NCI-H446 (cell line): ENCODE results near the gene FGF4.
"Not testable (repeated sequence)": the region's sequence is repeated elsewhere in the genome, so short reads cannot be mapped to it uniquely, and the experiment has no call there.

Experiments
- DNase-seq, 2 experiments: peaks; one replicate each; lab custom pipeline; 2025; lab: John Stamatoyannopoulos, UW

The FGF4 gene

GRCh38 chr11:69773626-69774353 is 1.4 kb downstream of the FGF4 start:
- no peak for DNase-seq

GRCh38 chr11:69771466-69771865 is 3.7 kb downstream of the FGF4 start:
- no peak for DNase-seq

GRCh38 chr11:69770540-69770939 is 4.6 kb downstream of the FGF4 start:
- DNase-seq = no peak

- no peak for DNase-seq
Measured at GRCh38 chr11:69765498-69765995, 9.6 kb downstream of the FGF4 start.

GRCh38 chr11:69764918-69765317 is 10.2 kb downstream of the FGF4 start:
- not testable (repeated sequence) for DNase-seq

- DNase-seq = no peak
Measured at GRCh38 chr11:69760319-69760718, 14.8 kb downstream of the FGF4 start.

- DNase-seq = no peak
Measured at GRCh38 chr11:69752890-69753289, 22.3 kb downstream of the FGF4 start.

- DNase-seq = no peak
Measured at GRCh38 chr11:69750875-69751597, 24.1 kb downstream of the FGF4 start.

- no peak for DNase-seq
Measured at GRCh38 chr11:69750108-69750850, 24.9 kb downstream of the FGF4 start.

- DNase-seq = no peak
Measured at GRCh38 chr11:69748637-69749036, 26.5 kb downstream of the FGF4 start.

GRCh38 chr11:69746752-69747742 is 28.1 kb downstream of the FGF4 start:
- DNase-seq = no peak

- no peak for DNase-seq
Measured at GRCh38 chr11:69746140-69746539, 29.0 kb downstream of the FGF4 start.

- no peak for DNase-seq
Measured at GRCh38 chr11:69745201-69745600, 29.9 kb downstream of the FGF4 start.

- no peak for DNase-seq
Measured at GRCh38 chr11:69744435-69744834, 30.7 kb downstream of the FGF4 start.

GRCh38 chr11:69734841-69735240 is 40.3 kb downstream of the FGF4 start:
- DNase-seq = no peak

- DNase-seq = no peak
Measured at GRCh38 chr11:69734367-69734766, 40.8 kb downstream of the FGF4 start.

GRCh38 chr11:69732910-69733309 is 42.2 kb downstream of the FGF4 start:
- DNase-seq = no peak

- DNase-seq = no peak
Measured at GRCh38 chr11:69731110-69731509, 44.0 kb downstream of the FGF4 start.

- DNase-seq = no peak
Measured at GRCh38 chr11:69730500-69730899, 44.6 kb downstream of the FGF4 start.

GRCh38 chr11:69729252-69729651 is 45.9 kb downstream of the FGF4 start:
- no peak for DNase-seq

GRCh38 chr11:69727266-69727665 is 47.9 kb downstream of the FGF4 start:
- DNase-seq = no peak
